Astrocyte (in vitro differentiated cells and primary cell): ENCODE measurements around the gene BCAN. TPM values are rescaled to one million over a fixed set of nuclear protein-coding genes. Genes with fewer than 3 reads are reported as not detected.
A peak's percentile ranks its signal among the peaks of the same experiment; 100 is the strongest.

Experiments
- DNase-seq: peaks from one replicate; pipeline ENCODE4 v3.0.0-alpha.2; 2010; ENCODE audit warnings: low read depth
- FAIRE-seq: peaks from 2 replicates; lab custom pipeline; 2011; peaks lifted over from hg19 to GRCh38; lab: Jason Lieb, UNC
- H2AFZ ChIP-seq: 2 replicates; pipeline ENCODE4 v1.6.0; 2012; ENCODE audit warnings: low read depth, low read length, inconsistent platforms
- H3K27ac ChIP-seq: 2 replicates; pipeline ENCODE4 v1.5.1; 2011; ENCODE audit warnings: low read depth, low read length, inconsistent platforms
- H3K27me3 ChIP-seq: 2 replicates; pipeline ENCODE4 v1.6.0; 2011; ENCODE audit warnings: low read length, inconsistent platforms; ENCODE audit not compliant: insufficient read depth
- H3K36me3 ChIP-seq: 2 replicates; pipeline ENCODE4 v1.5.1; 2011; ENCODE audit warnings: low read length, inconsistent platforms; ENCODE audit not compliant: insufficient read depth
- H3K4me1 ChIP-seq: 2 replicates; pipeline ENCODE4 v1.5.1; 2011; ENCODE audit warnings: low read length, inconsistent platforms; ENCODE audit not compliant: insufficient read depth
- H3K4me2 ChIP-seq: 2 replicates; pipeline ENCODE4 v1.6.0; 2012; ENCODE audit warnings: low read length, inconsistent platforms
- H3K4me3 ChIP-seq: 2 replicates; pipeline ENCODE4 v1.5.1; 2011; ENCODE audit warnings: low read depth, mild to moderate bottlenecking, low read length, inconsistent platforms; ENCODE audit not compliant: insufficient read depth
- H3K79me2 ChIP-seq: 2 replicates; pipeline ENCODE4 v1.6.0; 2012; ENCODE audit warnings: mild to moderate bottlenecking, low read length, inconsistent platforms; ENCODE audit not compliant: insufficient read depth
- H3K9ac ChIP-seq: 2 replicates; pipeline ENCODE4 v1.6.0; 2012; ENCODE audit warnings: mild to moderate bottlenecking, low read length, inconsistent platforms
- H3K9me3 ChIP-seq: 2 replicates; pipeline ENCODE4 v1.5.1; 2012; ENCODE audit warnings: low read depth, mild to moderate bottlenecking, low read length, inconsistent platforms; ENCODE audit not compliant: insufficient read depth
- H4K20me1 ChIP-seq: 2 replicates; pipeline ENCODE4 v1.6.0; 2012; ENCODE audit warnings: low read length, inconsistent platforms; ENCODE audit not compliant: insufficient read depth
- H3K27ac Mint-ChIP-seq: one replicate; pipeline ENCODE4 v1.8.0; 2021; ENCODE audit warnings: mild to moderate bottlenecking, mixed read lengths; ENCODE audit not compliant: unreplicated experiment
- H3K27me3 Mint-ChIP-seq: one replicate; pipeline ENCODE4 v1.8.0; 2021; ENCODE audit warnings: low read depth, mixed read lengths; ENCODE audit not compliant: unreplicated experiment
- H3K36me3 Mint-ChIP-seq: one replicate; pipeline ENCODE4 v1.8.0; 2021; ENCODE audit warnings: low read depth, mixed read lengths; ENCODE audit not compliant: unreplicated experiment
- H3K4me1 Mint-ChIP-seq: one replicate; pipeline ENCODE4 v1.8.0; 2021; ENCODE audit warnings: low read depth, mixed read lengths; ENCODE audit not compliant: unreplicated experiment
- H3K4me3 Mint-ChIP-seq: one replicate; pipeline ENCODE4 v1.8.0; 2021; ENCODE audit warnings: mild to moderate bottlenecking, moderate library complexity, mixed read lengths; ENCODE audit not compliant: unreplicated experiment
- H3K9me3 Mint-ChIP-seq: one replicate; pipeline ENCODE4 v1.8.0; 2021; ENCODE audit warnings: mild to moderate bottlenecking, mixed read lengths; ENCODE audit not compliant: unreplicated experiment
- EZH2 ChIP-seq: IDR thresholded peaks from 2 replicates; pipeline ENCODE4 v1.6.1; 2012; ENCODE audit warnings: mild to moderate bottlenecking, low read length, inconsistent platforms; ENCODE audit not compliant: insufficient read depth
- total RNA-seq: library from RNA; stranded (reverse); gene quantifications from 2 replicates; pipeline ENCODE4 v1.2.1, GENCODE V29; 2021
- TF ChIP-seq, protein P1 (sequence below): IDR thresholded peaks from 2 replicates; pipeline ENCODE4 v1.5.1; 2011; ENCODE audit warnings: low read depth, mild to moderate bottlenecking, inconsistent platforms, low read length, moderate library complexity; ENCODE audit not compliant: insufficient read depth

Gene BCAN
- total RNA-seq, 1 donor from 2014 or later, result 0.41 TPM

DNA sequence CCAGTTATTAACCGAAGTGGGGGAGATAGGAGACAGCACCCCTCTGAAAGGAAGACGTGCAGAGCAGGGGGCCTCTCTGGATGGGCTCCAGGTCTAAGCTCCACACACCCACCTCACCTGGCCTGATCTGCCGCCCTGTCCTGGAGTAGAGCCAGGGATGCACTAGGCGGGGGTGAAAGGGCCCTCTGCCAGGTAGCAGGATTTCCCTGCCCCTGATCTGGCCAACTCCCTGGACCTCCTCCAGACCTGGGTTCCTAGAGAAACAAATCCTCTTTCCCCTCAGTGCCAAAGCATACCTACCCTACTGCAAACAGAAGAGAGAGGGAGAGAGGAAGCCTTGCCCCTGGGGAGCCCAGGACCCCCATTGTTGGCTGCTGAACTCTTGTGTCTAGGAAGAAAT lies 61.4 kb downstream of the BCAN start:
- H3K79me2 ChIP-seq, result no peaks in the 10 kb centered on the region
- H3K36me3 ChIP-seq, result no peaks in the 10 kb centered on the region
- FAIRE-seq (no peak), DNase-seq (no peak)
- peak overlapping the region; percentile 5 for H3K27ac Mint-ChIP-seq
- H3K4me3 ChIP-seq, result no peak overlapping the region
- no peaks in the 10 kb centered on the region for H3K27me3 Mint-ChIP-seq
- peaks cover 35% of the 10 kb centered on the region for H3K4me1 Mint-ChIP-seq
- H3K36me3 Mint-ChIP-seq, result peaks cover 21% of the 10 kb centered on the region
- H3K4me2 ChIP-seq, result peak overlapping the region; percentile 90
- peak overlapping the region; percentile 88 for H3K4me3 Mint-ChIP-seq
- peaks cover 3% of the 10 kb centered on the region for H3K27me3 ChIP-seq
- H3K9me3 Mint-ChIP-seq, result peaks cover 3% of the 10 kb centered on the region
- H3K27ac ChIP-seq, result no peak overlapping the region
- H3K4me1 ChIP-seq, result peaks cover 47% of the 10 kb centered on the region
- H3K9me3 ChIP-seq, result peaks cover 2% of the 10 kb centered on the region
- H3K9ac ChIP-seq, result no peak overlapping the region
- TF ChIP-seq EZH2, result no peak
- TF ChIP-seq, protein P1, sequence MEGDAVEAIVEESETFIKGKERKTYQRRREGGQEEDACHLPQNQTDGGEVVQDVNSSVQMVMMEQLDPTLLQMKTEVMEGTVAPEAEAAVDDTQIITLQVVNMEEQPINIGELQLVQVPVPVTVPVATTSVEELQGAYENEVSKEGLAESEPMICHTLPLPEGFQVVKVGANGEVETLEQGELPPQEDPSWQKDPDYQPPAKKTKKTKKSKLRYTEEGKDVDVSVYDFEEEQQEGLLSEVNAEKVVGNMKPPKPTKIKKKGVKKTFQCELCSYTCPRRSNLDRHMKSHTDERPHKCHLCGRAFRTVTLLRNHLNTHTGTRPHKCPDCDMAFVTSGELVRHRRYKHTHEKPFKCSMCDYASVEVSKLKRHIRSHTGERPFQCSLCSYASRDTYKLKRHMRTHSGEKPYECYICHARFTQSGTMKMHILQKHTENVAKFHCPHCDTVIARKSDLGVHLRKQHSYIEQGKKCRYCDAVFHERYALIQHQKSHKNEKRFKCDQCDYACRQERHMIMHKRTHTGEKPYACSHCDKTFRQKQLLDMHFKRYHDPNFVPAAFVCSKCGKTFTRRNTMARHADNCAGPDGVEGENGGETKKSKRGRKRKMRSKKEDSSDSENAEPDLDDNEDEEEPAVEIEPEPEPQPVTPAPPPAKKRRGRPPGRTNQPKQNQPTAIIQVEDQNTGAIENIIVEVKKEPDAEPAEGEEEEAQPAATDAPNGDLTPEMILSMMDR, result no peak
- no peak overlapping the region for H2AFZ ChIP-seq
- H4K20me1 ChIP-seq, result no peaks in the 10 kb centered on the region

DNA sequence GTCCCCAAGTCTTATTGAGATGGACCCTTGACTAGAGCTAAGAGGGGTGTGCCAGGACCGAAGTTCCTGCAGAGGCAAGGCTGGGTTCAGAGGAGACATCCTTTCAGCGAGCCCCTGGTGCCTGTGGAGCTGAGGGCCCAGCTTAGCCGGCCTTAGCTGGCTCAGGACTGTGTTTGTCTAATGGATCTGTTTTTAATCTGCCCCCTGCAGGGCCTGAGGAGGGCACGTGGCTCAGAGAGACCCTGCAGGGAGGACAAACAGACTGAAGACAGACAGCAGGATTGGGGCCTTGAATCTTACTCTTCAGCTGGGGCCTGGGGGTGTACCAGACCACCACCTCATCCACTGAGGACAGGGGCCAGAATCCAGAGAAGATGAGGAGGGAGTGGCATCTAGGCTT lies 61.8 kb downstream of the BCAN start:
- H4K20me1 ChIP-seq, result no peaks in the 10 kb centered on the region
- peaks cover 3% of the 10 kb centered on the region for H3K27me3 ChIP-seq
- no peak overlapping the region for H3K27ac ChIP-seq
- FAIRE-seq (no peak), DNase-seq (no peak)
- H3K9ac ChIP-seq, result peak overlapping the region; percentile 66
- peak overlapping the region; percentile 88 for H3K4me3 Mint-ChIP-seq
- H3K4me2 ChIP-seq, result peak overlapping the region; percentile 90
- no peak for TF ChIP-seq EZH2
- TF ChIP-seq, protein P1, result no peak
- no peak overlapping the region for H2AFZ ChIP-seq
- H3K4me1 ChIP-seq, result peaks cover 51% of the 10 kb centered on the region
- no peaks in the 10 kb centered on the region for H3K36me3 ChIP-seq
- H3K9me3 ChIP-seq, result peaks cover 2% of the 10 kb centered on the region
- no peak overlapping the region for H3K4me3 ChIP-seq
- H3K27ac Mint-ChIP-seq, result no peak overlapping the region
- peaks cover 38% of the 10 kb centered on the region for H3K4me1 Mint-ChIP-seq
- peaks cover 2% of the 10 kb centered on the region for H3K9me3 Mint-ChIP-seq
- H3K27me3 Mint-ChIP-seq, result no peaks in the 10 kb centered on the region
- no peaks in the 10 kb centered on the region for H3K79me2 ChIP-seq
- H3K36me3 Mint-ChIP-seq, result peaks cover 18% of the 10 kb centered on the region

DNA sequence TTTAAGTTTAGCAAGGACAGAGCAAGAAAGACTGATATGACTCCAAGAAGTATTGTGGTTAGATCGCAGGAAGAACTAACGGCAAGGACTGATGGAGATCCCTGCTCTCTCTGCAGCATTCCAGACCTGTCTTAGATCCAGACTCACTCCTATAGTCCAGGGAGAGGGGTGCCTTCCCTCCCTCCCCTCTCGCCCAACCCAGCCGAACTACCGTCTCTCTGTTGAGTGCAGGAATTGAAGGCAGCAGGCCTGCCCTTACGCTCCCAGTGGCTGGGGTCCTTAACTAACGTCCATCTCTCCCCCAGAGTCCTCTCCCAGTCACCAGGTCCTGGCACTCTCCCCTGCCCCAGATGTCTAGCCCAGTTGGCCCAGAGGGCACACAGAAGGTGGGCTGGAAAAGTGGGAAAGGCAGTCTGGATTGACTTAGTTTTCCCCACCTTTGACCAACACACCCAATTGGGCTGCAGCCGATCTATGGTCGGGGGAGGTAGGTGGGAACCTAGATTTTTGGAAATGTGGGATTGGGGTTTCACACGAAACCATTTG lies 62.3 kb downstream of the BCAN start:
- H3K4me3 Mint-ChIP-seq, result peak overlapping the region; percentile 88
- H3K9me3 ChIP-seq, result peaks cover 2% of the 10 kb centered on the region
- H3K36me3 Mint-ChIP-seq, result peaks cover 14% of the 10 kb centered on the region
- peak overlapping the region; percentile 78 for H3K27ac Mint-ChIP-seq
- H3K79me2 ChIP-seq, result no peaks in the 10 kb centered on the region
- peaks cover 52% of the 10 kb centered on the region for H3K4me1 ChIP-seq
- TF ChIP-seq, protein P1, result no peak
- TF ChIP-seq EZH2, result no peak
- no peak overlapping the region for H2AFZ ChIP-seq
- peak overlapping the region; percentile 90 for H3K4me2 ChIP-seq
- H3K4me3 ChIP-seq, result no peak overlapping the region
- H3K36me3 ChIP-seq, result no peaks in the 10 kb centered on the region
- H3K9me3 Mint-ChIP-seq, result no peaks in the 10 kb centered on the region
- peaks cover 39% of the 10 kb centered on the region for H3K4me1 Mint-ChIP-seq
- no peaks in the 10 kb centered on the region for H4K20me1 ChIP-seq
- no peaks in the 10 kb centered on the region for H3K27me3 Mint-ChIP-seq
- no peak for DNase-seq
- H3K27ac ChIP-seq, result no peak overlapping the region
- peaks cover 3% of the 10 kb centered on the region for H3K27me3 ChIP-seq
- peak overlapping the region; percentile 66 for H3K9ac ChIP-seq
- FAIRE-seq, result no peak
